B cell (primary cell): Measurements from ENCODE around the gene ATG13. TPM values are rescaled to one million over a fixed set of nuclear protein-coding genes. Genes with fewer than 3 reads are reported as not detected.

ENCODE experiments used
- ATAC-seq: fragments of 200-7000 bp; cut with Tn5 transposase; one replicate; pipeline ENCODE4 v1.10.0; 2021; ENCODE audit warnings: low read depth, mild to moderate bottlenecking, moderate number of reproducible peaks, moderate library complexity
- CTCF ChIA-PET: fragments of 350-600 bp; sonication (Branson Sonifier 250); formaldehyde crosslinking; loops from one replicate; lab custom pipeline; 2021; ENCODE audit warnings: antibody characterized with exemption, inconsistent platforms; lab: Charles Lee
- POLR2A ChIA-PET: fragments of 350-600 bp; sonication (Branson Sonifier 250); formaldehyde crosslinking; loops from one replicate; lab custom pipeline; 2021; ENCODE audit warnings: antibody characterized with exemption; lab: Charles Lee
- DNase-seq: peaks from one replicate; pipeline ENCODE4 v3.0.0; 2013
- H2AFZ ChIP-seq: 2 replicates; pipeline ENCODE4 v1.6.1; 2012; ENCODE audit warnings: mild to moderate bottlenecking, low read depth, low read length; ENCODE audit not compliant: insufficient read depth, poor library complexity, severe bottlenecking
- H3K27ac ChIP-seq, 2 donors: 1 replicate in 1 of 2; 2 replicates in 1 of 2; pipeline ENCODE4 v1.5.1; 2012 to 2013; ENCODE audit warnings: low read length in 2 of 2, mild to moderate bottlenecking in 2 of 2, moderate library complexity in 1 of 2
- H3K27me3 ChIP-seq, 4 experiments: fragments of 200-600 bp in 1 of 4; sonication (generic) in 1 of 4; replicated peaks in 1 of 4; 1 replicate in 2 of 4; 2 replicates in 2 of 4; pipeline versions ENCODE4 v1.6.1 to v1.7.0; 2013 to 2016; ENCODE audit warnings: low read length in 3 of 4, mild to moderate bottlenecking in 2 of 4, mixed read lengths in 1 of 4, moderate library complexity in 1 of 4; ENCODE audit not compliant: insufficient read depth in 4 of 4, control insufficient read depth in 3 of 4; ENCODE audit errors: control extremely low read depth in 1 of 4
- H3K36me3 ChIP-seq, 2 experiments: replicated peaks in 1 of 2; 1 replicate in 1 of 2; 2 replicates in 1 of 2; pipeline versions ENCODE4 v1.6.1 to v1.7.1; 2013; ENCODE audit warnings: low read length in 1 of 2; ENCODE audit not compliant: insufficient read depth in 2 of 2, control insufficient read depth in 1 of 2; ENCODE audit errors: control extremely low read depth in 1 of 2, extremely low read depth in 1 of 2
- H3K4me1 ChIP-seq, 2 donors: fragments of 200-600 bp in 1 of 2; sonication (generic) in 1 of 2; 1 replicate in 1 of 2; 2 replicates in 1 of 2; pipeline versions ENCODE4 v1.5.1 to v1.6.1; 2013 to 2017; ENCODE audit warnings: low read length in 2 of 2; ENCODE audit not compliant: control insufficient read depth in 2 of 2, insufficient read depth in 2 of 2
- H3K4me2 ChIP-seq: replicated peaks from 2 replicates; pipeline ENCODE3; 2012; ENCODE audit warnings: mild to moderate bottlenecking, low read depth, low read length; ENCODE audit not compliant: poor library complexity, severe bottlenecking
- H3K4me3 ChIP-seq, 5 experiments: fragments of 200-600 bp in 1 of 5; sonication (generic) in 1 of 5; 1 replicate in 3 of 5; 2 replicates in 2 of 5; pipeline versions ENCODE4 v1.5.1 to v1.7.0; 2011 to 2016; ENCODE audit warnings: low read length in 4 of 5, mild to moderate bottlenecking in 4 of 5, low read depth in 2 of 5, control low read depth in 1 of 5, moderate library complexity in 1 of 5; ENCODE audit not compliant: insufficient read depth in 1 of 5; ENCODE audit errors: control extremely low read depth in 1 of 5, extremely low read depth in 1 of 5
- H3K79me2 ChIP-seq: fragments of 200-600 bp; sonication (generic); one replicate; pipeline ENCODE4 v1.6.0; 2016; ENCODE audit warnings: low read length; ENCODE audit not compliant: control insufficient read depth, insufficient read depth
- H3K9ac ChIP-seq: fragments of 200-600 bp; sonication (generic); 2 replicates; pipeline ENCODE4 v1.6.1; 2017; ENCODE audit warnings: mild to moderate bottlenecking, low read length, moderate library complexity
- H3K9me3 ChIP-seq, 3 donors: one replicate each; pipeline versions ENCODE4 v1.6.1 to v1.7.1; 2013; ENCODE audit warnings: low read length in 2 of 3; ENCODE audit not compliant: control insufficient read depth in 2 of 3, insufficient read depth in 1 of 3; ENCODE audit errors: control extremely low read depth in 1 of 3
- H4K20me1 ChIP-seq: 2 replicates; pipeline ENCODE4 v1.6.0; 2012; ENCODE audit warnings: mild to moderate bottlenecking, low read length; ENCODE audit not compliant: insufficient read depth, control insufficient read depth, poor library complexity, severe bottlenecking
- H3K27ac Mint-ChIP-seq: one replicate; pipeline ENCODE4 v1.8.0; 2021; ENCODE audit warnings: mixed read lengths
- H3K27me3 Mint-ChIP-seq: one replicate; pipeline ENCODE4 v1.8.0; 2021; ENCODE audit warnings: mixed read lengths
- H3K4me1 Mint-ChIP-seq: one replicate; pipeline ENCODE4 v1.8.0; 2021; ENCODE audit warnings: mixed read lengths
- H3K4me3 Mint-ChIP-seq: one replicate; pipeline ENCODE4 v1.8.0; 2021; ENCODE audit warnings: mixed read lengths
- H3K9me3 Mint-ChIP-seq: one replicate; pipeline ENCODE4 v1.8.0; 2022; ENCODE audit warnings: mixed read lengths; ENCODE audit not compliant: insufficient read depth
- CTCF ChIP-seq: fragments of 200-600 bp; IDR thresholded peaks from one replicate; pipeline ENCODE4 v1.8.0; 2022; ENCODE audit warnings: antibody characterized with exemption, mild to moderate bottlenecking
- EZH2 ChIP-seq: IDR thresholded peaks from 2 replicates; pipeline ENCODE4 v1.6.1; 2012; ENCODE audit warnings: borderline replicate concordance, low read depth, mild to moderate bottlenecking, moderate library complexity, low read length; ENCODE audit not compliant: insufficient read depth, poor library complexity, severe bottlenecking
- WGBS: methylation state at CpG from one replicate; pipeline ENCODE4 v1.1.5; 2013; ENCODE audit warnings: missing lambda C conversion rate; ENCODE audit not compliant: insufficient coverage; 5-methylcytosine and 5-hydroxymethylcytosine counted together
- intact Hi-C: fragments of 100-400 bp; cut with micrococcal nuclease; formaldehyde crosslinking; loops from one replicate; pipeline ENCODE4 v1.10.0; 2022
- polyA minus RNA-seq: library from RNA; depleted of rRNA, polyadenylated mRNA; stranded (reverse); fragments of >200 nt; gene quantifications from 2 replicates; pipeline ENCODE4 v1.2.3, GENCODE V29; 2012
- polyA plus RNA-seq: library from polyadenylated mRNA; depleted of rRNA; stranded (reverse); fragments of >200 nt; gene quantifications from 2 replicates; pipeline ENCODE4 v1.2.3, GENCODE V29; 2012
- total RNA-seq, 2 donors: library from RNA; stranded (reverse); fragments of 120-200 nt in 1 of 2; gene quantifications; 1 replicate in 1 of 2; 2 replicates in 1 of 2; pipeline versions ENCODE4 v1.2.3 to v1.2.4, GENCODE V29; 2013 to 2022

The ATG13 gene
- total RNA-seq (88.8 and 92.8 TPM in 2 replicates), polyA plus RNA-seq (35.7 and 48.5 TPM in 2 replicates), polyA minus RNA-seq (68.4 and 111 TPM in 2 replicates)
- total RNA-seq (2013): 38.9 TPM

GRCh38 chr11:46617134-46617971 is at the start of gene ATG13, which contains the start of gene HARBI1:
Gene ATG13, plus strand, starts transcription at chr11:46617553. Its CDS starts 26,739 bp downstream, at chr11:46644292.
Gene HARBI1, minus strand, starts transcription at chr11:46617227. Its CDS starts 990 bp downstream, at chr11:46616237.
- peak; percentile 94 for ATAC-seq
- H3K4me2 ChIP-seq: peak within 1 kb of the TSS; percentile 88
- H3K79me2 ChIP-seq: peaks cover 47% of the 10 kb centered on the region
- no peaks in the 10 kb centered on the region for H3K9me3 Mint-ChIP-seq
- H3K4me3 ChIP-seq: peak within 1 kb of the TSS; percentile 84 to 100 (median 100)
- H3K4me1 Mint-ChIP-seq: peaks cover 30% of the 10 kb centered on the region
- peaks cover 17 to 22% of the 10 kb centered on the region in 2 donors for H3K4me1 ChIP-seq
- ChIA-PET CTCF (interaction anchor here (0.6 to 2.4 kb wide), 12 partner anchors 17 to 652 kb away, joined by 3 to 20 read pairs (median 4); partner anchors contain the start of genes AMBRA1, ARHGAP1 and ZNF408), POLR2A (interaction anchor here (0.6 to 1.5 kb wide), 5 partner anchors 23 to 804 kb away, joined by 3 to 10 read pairs (median 4); partner anchors contain the start of genes AMBRA1, ARHGAP1 and ZNF408)
- H3K9ac ChIP-seq: peak within 1 kb of the TSS; percentile 100
- under 1% methylated on average over 49 of the region's 72 CpGs for WGBS
- H3K27ac ChIP-seq: peak within 1 kb of the TSS; percentile 99 to 100
- peak within 1 kb of the TSS; percentile 100 for H3K27ac Mint-ChIP-seq
- H4K20me1 ChIP-seq: peaks cover 24% of the 10 kb centered on the region
- no peaks in the 10 kb centered on the region for H3K27me3 ChIP-seq
- no peaks in the 10 kb centered on the region for H3K27me3 Mint-ChIP-seq
- peak; percentile 96 for DNase-seq
- H2AFZ ChIP-seq: peak within 1 kb of the TSS; percentile 79
- TF ChIP-seq EZH2: no peak
- TF ChIP-seq CTCF: peak; percentile 92
- no peaks in the 10 kb centered on the region for H3K9me3 ChIP-seq
- intact Hi-C loops: loop anchor here (1.0 to 5.0 kb wide), 6 partner anchors 23 to 700 kb away; partner anchors contain the start of genes AMBRA1, ARHGAP1, DGKZ and PEX16
- peaks cover 0 to 10% of the 10 kb centered on the region in 2 experiments for H3K36me3 ChIP-seq
- H3K4me3 Mint-ChIP-seq: peak within 1 kb of the TSS; percentile 99
